ENCODE results near the gene ZNF540. TPM values are rescaled to one million over a fixed set of nuclear protein-coding genes. Genes with fewer than 3 reads are reported as not detected.
"Not testable (repeated sequence)": the region's sequence is repeated elsewhere in the genome, so short reads cannot be mapped to it uniquely, and the experiment has no call there.

The ZNF540 gene
- total and polyA plus RNA-seq, 11 donors, result 1.4 to 8.2 (median 5.0) TPM

DNA sequence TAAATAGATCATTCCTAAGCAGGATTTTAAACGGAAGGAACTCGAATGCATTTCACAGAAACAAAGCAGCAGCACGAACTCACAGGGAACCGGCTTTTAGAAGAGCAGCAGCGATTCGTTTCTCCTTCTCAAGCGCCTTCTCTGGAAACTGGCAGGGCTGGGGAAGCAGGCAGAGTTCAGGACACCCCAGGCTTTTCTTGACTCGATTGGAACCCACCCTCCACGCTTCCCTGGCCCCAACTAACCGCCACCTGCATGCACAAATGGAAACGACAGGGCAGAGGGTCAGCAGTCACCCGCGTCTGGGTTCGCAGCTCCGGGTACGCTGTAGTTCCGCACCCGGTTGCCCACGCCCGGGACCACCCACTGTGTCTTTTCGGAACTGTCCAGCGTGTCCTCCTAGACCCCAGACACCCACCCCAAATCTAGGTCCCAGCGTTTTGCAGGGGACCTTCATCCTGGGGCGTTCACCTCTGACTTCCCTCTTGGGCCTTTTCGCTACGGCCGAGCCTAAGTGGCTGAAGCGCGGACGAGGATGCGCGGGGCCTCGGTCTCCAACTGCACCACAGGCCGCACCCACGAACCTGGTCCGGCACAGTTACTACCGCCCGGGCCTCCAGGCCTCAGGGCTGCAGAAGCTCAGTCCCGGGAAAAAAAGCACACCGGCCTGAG is 60.1 kb downstream of the ZNF540 start:
- Histone ChIP-seq H3K36me3 (no peaks in the 10 kb centered on the region), H3K9me3 (peaks cover 0 to 2% (median 0%) of the 10 kb centered on the region in 12 donors), H3K27ac (peak overlapping the region; percentile 80 to 95 (median 91)), H3K27me3 (no peaks in the 10 kb centered on the region), H3K4me3 (peak overlapping the region; percentile 67 to 90 (median 77)), H3K4me1 (peaks cover 5 to 27% (median 14%) of the 10 kb centered on the region in 12 donors)
- DNase-seq, result peak in 4 of 5 donors; percentile 36 to 74 (median 39)
- WGBS, 4 donors, result 0% methylated on average over 23 to 40 of the region's 40 CpGs
- intact Hi-C loops (cut with DNase I), result loop anchor here in 4 of 10 donors (2.0 to 10.0 kb wide), 9 partner anchors 38 to 187 kb away; partner anchors contain the start of genes ZNF607 (in 3 of the 4), ZNF540 (in 2 of the 4), ZNF569 (in 2 of the 4) and ZNF570 (in 2 of the 4)
- TF ChIP-seq CTCF (IDR thresholded peaks at IDR 0.05) (peak in 1 of 12 donors; percentile 6), POLR2A (IDR thresholded peaks at IDR 0.05) (no peak)
- ATAC-seq, result peak; percentile 25 to 76 (median 68)

GRCh38 chr19:37655301-37655688 is 60.6 kb downstream of the ZNF540 start, which contains the start of gene ZFP30:
ZFP30 (minus strand) TSS chr19:37655465; CDS start chr19:37647822, 7,643 bp downstream.
- ATAC-seq, result peak; percentile 93 to 98 (median 94)
- H3K36me3 ChIP-seq, result no peaks in the 10 kb centered on the region
- H3K9me3 ChIP-seq, result no peaks in the 10 kb centered on the region
- 0 to 1% (median 0%) methylated on average over 10 to 34 of the region's 34 CpGs for WGBS, 4 donors
- peak within 1 kb of the TSS; percentile 80 to 95 (median 91) for H3K27ac ChIP-seq
- no peaks in the 10 kb centered on the region for H3K27me3 ChIP-seq
- DNase-seq, result peak; percentile 78 to 95 (median 93)
- peaks cover 5 to 27% (median 14%) of the 10 kb centered on the region in 12 donors for H3K4me1 ChIP-seq
- peak within 1 kb of the TSS; percentile 67 to 90 (median 77) for H3K4me3 ChIP-seq
- TF ChIP-seq POLR2A (IDR thresholded peaks at IDR 0.05), result peak in 1 of 2 donors; percentile 51
- TF ChIP-seq CTCF (IDR thresholded peaks at IDR 0.05), result peak in 1 of 12 donors; percentile 1
- intact Hi-C loops (cut with DNase I), result loop anchor here in 4 of 10 donors (2.0 to 10.0 kb wide), 8 partner anchors 37 to 188 kb away; partner anchors contain the start of genes ZNF607 (in 3 of the 4), ZNF540 (in 2 of the 4), ZNF571 (in 2 of the 4) and ZNF569 (in 1 of the 4)

GRCh38 chr19:37655689-37656371 is 61.2 kb downstream of the ZNF540 start:
- DNase-seq, result peak; percentile 87 to 92 (median 88)
- TF ChIP-seq CTCF (IDR thresholded peaks at IDR 0.05) (no peak), POLR2A (IDR thresholded peaks at IDR 0.05) (peak in 1 of 2 donors; percentile 24)
- peak; percentile 73 to 89 (median 88) for ATAC-seq
- Histone ChIP-seq H3K9me3 (peaks cover 0 to 5% (median 0%) of the 10 kb centered on the region in 12 donors), H3K4me1 (peaks cover 5 to 27% (median 14%) of the 10 kb centered on the region in 12 donors), H3K27me3 (no peaks in the 10 kb centered on the region), H3K27ac (peak overlapping the region; percentile 80 to 95 (median 91)), H3K4me3 (peak overlapping the region; percentile 67 to 90 (median 77)), H3K36me3 (no peaks in the 10 kb centered on the region)
- intact Hi-C loops (cut with DNase I), result loop anchor here in 4 of 10 donors (2.0 to 10.0 kb wide), 8 partner anchors 36 to 189 kb away; partner anchors contain the start of genes ZNF607 (in 3 of the 4), ZNF540 (in 2 of the 4), ZNF571 (in 2 of the 4) and ZNF569 (in 1 of the 4)
- WGBS, 4 donors, result 0 to 1% (median 0%) methylated on average over 20 to 57 of the region's 57 CpGs

GRCh38 chr19:37657157-37657556 is 62.5 kb downstream of the ZNF540 start:
- not testable (repeated sequence) for ATAC-seq, H3K4me3 ChIP-seq, H3K27ac ChIP-seq, H3K36me3 ChIP-seq, DNase-seq, H3K27me3 ChIP-seq
- intact Hi-C loops (cut with DNase I), result loop anchor here in 4 of 10 donors (5.0 to 10.0 kb wide), 6 partner anchors 35 to 190 kb away; partner anchors contain the start of genes ZNF540 (in 2 of the 4), ZNF571 (in 2 of the 4), ZNF569 (in 1 of the 4) and ZNF570 (in 1 of the 4)
- Histone ChIP-seq H3K9me3 (peaks cover 0 to 17% (median 0%) of the 10 kb centered on the region in 12 donors), H3K4me1 (peaks cover 5 to 27% (median 14%) of the 10 kb centered on the region in 12 donors)
- 94 to 99% (median 97%) methylated on average over 8 of the region's 8 CpGs for WGBS, 4 donors
